ENCODE data around the gene TPRG1.

TPRG1 gene

GRCh38 chr3:189267981-189268613 lies 96.3 kb downstream of the TPRG1 start:
- CTCF ChIA-PET = interaction anchor here (0.6 to 9.2 kb wide), 7 partner anchors 9 to 1529 kb away, joined by 3 to 114 read pairs (median 4); no protein-coding TSS in a partner anchor

GRCh38 chr3:189269365-189269764 lies 97.6 kb downstream of the TPRG1 start:
- no peaks in the 10 kb centered on the region for H3K4me1 ChIP-seq (ENCODE audit: control extremely low read depth in 1 of 4, control insufficient read depth in 4 of 4, insufficient read depth in 4 of 4, low read length in 3 of 4)
- H3K9me3 ChIP-seq (ENCODE audit: control extremely low read depth in 1 of 5, control insufficient read depth in 4 of 5, insufficient read depth in 2 of 5, low read depth in 1 of 5, low read length in 4 of 5) = no peaks in the 10 kb centered on the region
- ChIA-PET CTCF (interaction anchor here (1.5 to 9.2 kb wide), 3 partner anchors 11 to 680 kb away, joined by 4 to 114 read pairs (median 6); no protein-coding TSS in a partner anchor), POLR2A (interaction anchor here (0.7 kb wide), 1 partner anchor 623 kb away, joined by 3 read pairs; no protein-coding TSS in a partner anchor)
- no peak overlapping the region for H3K27ac ChIP-seq (ENCODE audit: insufficient read depth in 1 of 2, low read depth in 1 of 2, low read length in 2 of 2, poor library complexity in 1 of 2, severe bottlenecking in 2 of 2)
- DNase-seq = no peak
- no peak overlapping the region for H3K4me3 ChIP-seq (ENCODE audit: control insufficient read depth in 1 of 7, extremely low read depth in 1 of 7, insufficient read depth in 4 of 7, low read depth in 2 of 7, low read length in 6 of 7)
- no peaks in the 10 kb centered on the region for H3K36me3 ChIP-seq (ENCODE audit: control insufficient read depth in 4 of 4, insufficient read depth in 4 of 4, low read length in 3 of 4)
- H3K27me3 ChIP-seq (replicated peaks in 2 of 5; ENCODE audit: control insufficient read depth in 4 of 5, insufficient read depth in 5 of 5, low read length in 4 of 5) = peaks cover 0 to 8% (median 0%) of the 10 kb centered on the region in 5 experiments
- 95% methylated on average over 3 of the region's 3 CpGs for WGBS (ENCODE audit: insufficient coverage)

More at GRCh38 chr3:189267981-189268613, 96.3 kb downstream of the TPRG1 start:
- Histone ChIP-seq H3K9me3 (ENCODE audit: control extremely low read depth in 1 of 5, control insufficient read depth in 4 of 5, insufficient read depth in 2 of 5, low read depth in 1 of 5, low read length in 4 of 5) (no peaks in the 10 kb centered on the region), H3K36me3 (ENCODE audit: control insufficient read depth in 4 of 4, insufficient read depth in 4 of 4, low read length in 3 of 4) (no peaks in the 10 kb centered on the region), H3K27ac (ENCODE audit: insufficient read depth in 1 of 2, low read depth in 1 of 2, low read length in 2 of 2, poor library complexity in 1 of 2, severe bottlenecking in 2 of 2) (no peak overlapping the region), H3K4me1 (ENCODE audit: control extremely low read depth in 1 of 4, control insufficient read depth in 4 of 4, insufficient read depth in 4 of 4, low read length in 3 of 4) (no peaks in the 10 kb centered on the region), H3K27me3 (replicated peaks in 2 of 5; ENCODE audit: control insufficient read depth in 4 of 5, insufficient read depth in 5 of 5, low read length in 4 of 5) (peaks cover 0 to 8% (median 0%) of the 10 kb centered on the region in 5 experiments), H3K4me3 (ENCODE audit: control insufficient read depth in 1 of 7, extremely low read depth in 1 of 7, insufficient read depth in 4 of 7, low read depth in 2 of 7, low read length in 6 of 7) (no peak overlapping the region)
- WGBS (ENCODE audit: insufficient coverage) = no CpG with 5 or more reads among the region's 7 CpGs
- DNase-seq = peak in 1 of 3 donors; percentile 14
- POLR2A ChIA-PET = no interaction called here

DNA sequence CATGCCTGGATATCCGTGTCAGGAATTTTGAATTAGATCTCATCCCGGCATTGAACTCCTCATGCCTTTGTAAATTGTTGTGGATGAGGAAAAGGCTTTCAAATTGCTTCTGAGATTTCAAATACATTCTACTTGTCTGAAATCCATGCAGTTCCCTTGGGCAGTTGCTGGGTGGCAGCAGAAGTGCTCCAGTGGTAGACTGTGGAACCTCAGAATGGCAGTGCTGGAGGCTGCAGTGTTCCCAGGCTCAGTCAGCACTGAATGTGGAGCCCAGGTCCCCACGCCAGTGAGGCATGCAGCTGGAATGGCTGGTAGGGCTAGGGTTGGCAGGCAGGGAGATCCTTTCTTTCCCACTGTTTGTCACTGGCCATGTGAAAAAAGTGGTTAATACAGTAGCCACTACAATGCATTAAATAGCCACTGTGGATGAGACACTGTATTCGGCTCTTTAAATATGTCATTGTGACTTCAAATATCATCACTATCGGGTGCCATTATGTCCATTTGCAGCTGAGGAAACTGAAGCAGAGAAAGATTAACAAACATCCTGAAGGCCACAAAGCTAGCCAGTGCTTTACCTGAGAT lies 98.6 kb downstream of the TPRG1 start:
- Histone ChIP-seq H3K27ac (ENCODE audit: insufficient read depth in 1 of 2, low read depth in 1 of 2, low read length in 2 of 2, poor library complexity in 1 of 2, severe bottlenecking in 2 of 2) (no peak overlapping the region), H3K4me3 (ENCODE audit: control insufficient read depth in 1 of 7, extremely low read depth in 1 of 7, insufficient read depth in 4 of 7, low read depth in 2 of 7, low read length in 6 of 7) (no peak overlapping the region), H3K9me3 (ENCODE audit: control extremely low read depth in 1 of 5, control insufficient read depth in 4 of 5, insufficient read depth in 2 of 5, low read depth in 1 of 5, low read length in 4 of 5) (no peaks in the 10 kb centered on the region), H3K27me3 (replicated peaks in 2 of 5; ENCODE audit: control insufficient read depth in 4 of 5, insufficient read depth in 5 of 5, low read length in 4 of 5) (peaks cover 0 to 8% (median 0%) of the 10 kb centered on the region in 5 experiments), H3K36me3 (ENCODE audit: control insufficient read depth in 4 of 4, insufficient read depth in 4 of 4, low read length in 3 of 4) (no peaks in the 10 kb centered on the region), H3K4me1 (ENCODE audit: control extremely low read depth in 1 of 4, control insufficient read depth in 4 of 4, insufficient read depth in 4 of 4, low read length in 3 of 4) (no peaks in the 10 kb centered on the region)
- 85% methylated on average over 5 of the region's 5 CpGs for WGBS (ENCODE audit: insufficient coverage)
- ChIA-PET POLR2A (no interaction called here), CTCF (interaction anchor here (0.6 to 9.2 kb wide), 6 partner anchors 16 to 684 kb away, joined by 3 to 114 read pairs (median 5); no protein-coding TSS in a partner anchor)
- peak; percentile 40 to 61 (median 60) for DNase-seq

- DNase-seq = peak; percentile 14 to 38 (median 27)
- CTCF ChIA-PET = interaction anchor here (0.6 to 9.2 kb wide), 19 partner anchors 9 to 695 kb away, joined by 3 to 114 read pairs (median 4); no protein-coding TSS in a partner anchor
- Histone ChIP-seq H3K4me3 (ENCODE audit: control insufficient read depth in 1 of 7, extremely low read depth in 1 of 7, insufficient read depth in 4 of 7, low read depth in 2 of 7, low read length in 6 of 7) (no peak overlapping the region), H3K4me1 (ENCODE audit: control extremely low read depth in 1 of 4, control insufficient read depth in 4 of 4, insufficient read depth in 4 of 4, low read length in 3 of 4) (peaks cover 2 to 12% (median 7%) of the 10 kb centered on the region in 4 experiments), H3K9me3 (ENCODE audit: control extremely low read depth in 1 of 5, control insufficient read depth in 4 of 5, insufficient read depth in 2 of 5, low read depth in 1 of 5, low read length in 4 of 5) (no peaks in the 10 kb centered on the region), H3K27ac (ENCODE audit: insufficient read depth in 1 of 2, low read depth in 1 of 2, low read length in 2 of 2, poor library complexity in 1 of 2, severe bottlenecking in 2 of 2) (no peak overlapping the region), H3K27me3 (replicated peaks in 2 of 5; ENCODE audit: control insufficient read depth in 4 of 5, insufficient read depth in 5 of 5, low read length in 4 of 5) (peaks cover 0 to 8% (median 0%) of the 10 kb centered on the region in 5 experiments), H3K36me3 (ENCODE audit: control insufficient read depth in 4 of 4, insufficient read depth in 4 of 4, low read length in 3 of 4) (no peaks in the 10 kb centered on the region)
- POLR2A ChIA-PET = no interaction called here
- 76% methylated on average over 2 of the region's 4 CpGs for WGBS (ENCODE audit: insufficient coverage)
Observed at GRCh38 chr3:189272500-189273119, 100.8 kb downstream of the TPRG1 start.

GRCh38 chr3:189273736-189274135 lies 102.0 kb downstream of the TPRG1 start:
- Histone ChIP-seq H3K4me1 (ENCODE audit: control extremely low read depth in 1 of 4, control insufficient read depth in 4 of 4, insufficient read depth in 4 of 4, low read length in 3 of 4) (peaks cover 2 to 18% (median 7%) of the 10 kb centered on the region in 4 experiments), H3K9me3 (ENCODE audit: control extremely low read depth in 1 of 5, control insufficient read depth in 4 of 5, insufficient read depth in 2 of 5, low read depth in 1 of 5, low read length in 4 of 5) (no peaks in the 10 kb centered on the region), H3K27me3 (replicated peaks in 2 of 5; ENCODE audit: control insufficient read depth in 4 of 5, insufficient read depth in 5 of 5, low read length in 4 of 5) (peaks cover 0 to 8% (median 0%) of the 10 kb centered on the region in 5 experiments), H3K36me3 (ENCODE audit: control insufficient read depth in 4 of 4, insufficient read depth in 4 of 4, low read length in 3 of 4) (no peaks in the 10 kb centered on the region), H3K27ac (ENCODE audit: insufficient read depth in 1 of 2, low read depth in 1 of 2, low read length in 2 of 2, poor library complexity in 1 of 2, severe bottlenecking in 2 of 2) (no peak overlapping the region), H3K4me3 (ENCODE audit: control insufficient read depth in 1 of 7, extremely low read depth in 1 of 7, insufficient read depth in 4 of 7, low read depth in 2 of 7, low read length in 6 of 7) (no peak overlapping the region)
- no peak for DNase-seq
- WGBS (ENCODE audit: insufficient coverage) = no CpG with 5 or more reads among the region's 1 CpG
- ChIA-PET POLR2A (no interaction called here), CTCF (interaction anchor here (1.4 to 9.2 kb wide), 5 partner anchors 10 to 689 kb away, joined by 4 to 114 read pairs (median 7); no protein-coding TSS in a partner anchor)

DNA sequence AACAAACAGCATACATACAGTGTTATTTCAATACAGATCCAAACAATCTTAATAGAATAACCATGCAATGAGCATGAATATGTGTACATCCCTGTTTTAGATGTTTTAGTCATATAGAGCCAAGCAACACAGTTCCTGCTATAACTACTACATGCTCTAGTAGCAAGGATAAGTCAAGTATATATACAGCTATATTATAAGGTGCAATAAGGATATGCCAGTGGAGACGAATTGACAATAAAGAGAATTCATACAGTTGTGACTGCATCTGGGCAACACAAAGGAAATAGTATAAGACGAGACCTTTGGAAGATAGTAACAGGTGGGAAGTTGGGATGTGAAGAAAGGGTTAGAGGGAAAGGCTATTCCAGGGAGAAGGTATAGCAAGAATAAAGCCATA lies 103.4 kb downstream of the TPRG1 start:
- Histone ChIP-seq H3K9me3 (ENCODE audit: control extremely low read depth in 1 of 5, control insufficient read depth in 4 of 5, insufficient read depth in 2 of 5, low read depth in 1 of 5, low read length in 4 of 5) (no peaks in the 10 kb centered on the region), H3K4me1 (ENCODE audit: control extremely low read depth in 1 of 4, control insufficient read depth in 4 of 4, insufficient read depth in 4 of 4, low read length in 3 of 4) (peaks cover 2 to 18% (median 7%) of the 10 kb centered on the region in 4 experiments), H3K27me3 (replicated peaks in 2 of 5; ENCODE audit: control insufficient read depth in 4 of 5, insufficient read depth in 5 of 5, low read length in 4 of 5) (peaks cover 0 to 2% (median 0%) of the 10 kb centered on the region in 5 experiments), H3K27ac (ENCODE audit: insufficient read depth in 1 of 2, low read depth in 1 of 2, low read length in 2 of 2, poor library complexity in 1 of 2, severe bottlenecking in 2 of 2) (no peak overlapping the region), H3K4me3 (ENCODE audit: control insufficient read depth in 1 of 7, extremely low read depth in 1 of 7, insufficient read depth in 4 of 7, low read depth in 2 of 7, low read length in 6 of 7) (no peak overlapping the region), H3K36me3 (ENCODE audit: control insufficient read depth in 4 of 4, insufficient read depth in 4 of 4, low read length in 3 of 4) (no peaks in the 10 kb centered on the region)
- ChIA-PET POLR2A (no interaction called here), CTCF (interaction anchor here (0.8 kb wide), 1 partner anchor 673 kb away, joined by 4 read pairs; no protein-coding TSS in a partner anchor)
- WGBS (ENCODE audit: insufficient coverage) = 97% methylated on average over 2 of the region's 2 CpGs
- DNase-seq = no peak
